MG63 (cell line): ENCODE measurements around the gene SPATA6. TPM values are rescaled to one million over a fixed set of nuclear protein-coding genes. Genes with fewer than 3 reads are reported as not detected.
"Not testable (repeated sequence)": the region's sequence is repeated elsewhere in the genome, so short reads cannot be mapped to it uniquely, and the experiment has no call there.

ENCODE experiments used
- DNase-seq: peaks from one replicate; pipeline ENCODE4 v3.0.0-alpha.2; 2020
- H3K27me3 ChIP-seq: fragments of 250-450 bp; sonication (Bioruptor Pico); 2 replicates; pipeline ENCODE4 v1.5.1; 2020; ENCODE audit warnings: mild to moderate bottlenecking, moderate library complexity
- H3K36me3 ChIP-seq: fragments of 250-450 bp; sonication (Bioruptor Pico); 2 replicates; pipeline ENCODE4 v1.5.1; 2020; ENCODE audit warnings: mild to moderate bottlenecking, moderate library complexity
- H3K4me3 ChIP-seq: fragments of 250-450 bp; sonication (Bioruptor Pico); 2 replicates; pipeline ENCODE4 v1.5.1; 2020; ENCODE audit warnings: mild to moderate bottlenecking, moderate library complexity
- H3K9me3 ChIP-seq: fragments of 250-450 bp; sonication (Bioruptor Pico); 2 replicates; pipeline ENCODE4 v1.5.1; 2020; ENCODE audit warnings: mild to moderate bottlenecking, moderate library complexity
- total RNA-seq: library from RNA; depleted of rRNA; stranded (reverse); fragments of >200 nt; shearing (Covaris generic); gene quantifications from 2 replicates; pipeline ENCODE4 v1.2.3, GENCODE V29; 2014; ENCODE audit warnings: low replicate concordance; rRNA removed

SPATA6 gene
- 0.15 and 0.46 TPM in 2 replicates for total RNA-seq

- DNase-seq = peak; percentile 92
- Histone ChIP-seq H3K27me3 (no peaks in the 10 kb centered on the region), H3K9me3 (no peaks in the 10 kb centered on the region), H3K36me3 (no peaks in the 10 kb centered on the region), H3K4me3 (peak within 1 kb of the TSS; percentile 62)
Observed at GRCh38 chr1:48471691-48472576, at the start of gene SPATA6. SPATA6 (minus strand) TSS chr1:48472204; CDS start chr1:48472008, 196 bp downstream.

GRCh38 chr1:48519896-48520295 lies 47.9 kb upstream of the SPATA6 start:
- H3K27me3 ChIP-seq, H3K9me3 ChIP-seq, H3K4me3 ChIP-seq, H3K36me3 ChIP-seq, DNase-seq: not testable (repeated sequence)

DNA sequence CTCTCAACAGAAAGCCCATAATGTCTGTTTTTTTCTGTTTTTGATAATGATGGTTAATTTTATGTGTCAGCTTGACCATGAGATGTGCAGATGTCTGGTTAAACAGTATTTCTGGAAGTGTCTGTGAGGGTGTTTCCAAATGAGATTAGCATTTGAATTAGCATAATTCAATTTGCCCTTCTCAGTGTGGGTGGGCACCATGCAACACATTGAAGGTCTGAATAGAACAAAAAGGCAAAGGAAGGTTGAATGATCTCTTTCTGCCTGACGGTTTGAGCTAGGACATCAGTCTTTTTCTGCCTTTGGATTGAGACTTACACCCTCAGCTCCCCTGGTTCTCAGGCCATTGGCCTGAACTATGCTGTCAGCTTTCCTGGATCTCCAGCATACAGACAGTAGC lies 34.9 kb upstream of the SPATA6 start:
- no peaks in the 10 kb centered on the region; the same call in 1 of the 2 replicates for H3K27me3 ChIP-seq
- no peaks in the 10 kb centered on the region for H3K9me3 ChIP-seq
- H3K36me3 ChIP-seq = no peaks in the 10 kb centered on the region

GRCh38 chr1:48500541-48501450 lies 28.8 kb upstream of the SPATA6 start:
- no peak for DNase-seq
- Histone ChIP-seq H3K9me3 (no peaks in the 10 kb centered on the region), H3K36me3 (no peaks in the 10 kb centered on the region), H3K4me3 (no peak overlapping the region), H3K27me3 (no peaks in the 10 kb centered on the region; the same call in 1 of the 2 replicates)

More for the DNA sequence above, 34.9 kb upstream of the SPATA6 start:
- no peak overlapping the region for H3K4me3 ChIP-seq
- no peak for DNase-seq

DNA sequence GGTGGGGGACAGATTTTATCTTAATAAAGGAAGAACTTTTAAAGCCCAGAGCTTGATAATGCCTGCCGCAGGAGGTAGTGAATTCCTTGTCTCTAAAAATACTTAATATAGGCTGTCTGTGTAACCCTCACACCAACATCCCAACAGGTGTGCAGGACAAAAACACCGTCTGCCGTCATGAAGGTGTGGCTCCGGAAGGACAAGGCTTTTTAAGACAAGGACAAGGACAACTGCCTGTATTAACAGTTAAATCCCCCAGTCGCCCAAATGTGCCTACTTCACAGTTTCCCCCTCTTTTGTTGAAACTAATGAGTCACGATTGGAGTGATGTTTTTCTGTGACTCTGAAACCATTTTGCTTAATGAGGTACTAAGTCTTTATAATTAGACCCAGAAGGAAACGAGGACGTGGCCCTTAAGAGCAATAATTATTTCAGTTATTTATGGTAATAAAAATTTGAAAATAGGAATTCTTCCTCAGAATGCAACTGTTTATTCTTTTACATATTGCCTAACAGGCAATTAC lies 27.3 kb upstream of the SPATA6 start:
- Histone ChIP-seq H3K27me3 (no peaks in the 10 kb centered on the region), H3K36me3 (no peaks in the 10 kb centered on the region), H3K9me3 (no peaks in the 10 kb centered on the region), H3K4me3 (no peak overlapping the region)
- no peak for DNase-seq

DNA sequence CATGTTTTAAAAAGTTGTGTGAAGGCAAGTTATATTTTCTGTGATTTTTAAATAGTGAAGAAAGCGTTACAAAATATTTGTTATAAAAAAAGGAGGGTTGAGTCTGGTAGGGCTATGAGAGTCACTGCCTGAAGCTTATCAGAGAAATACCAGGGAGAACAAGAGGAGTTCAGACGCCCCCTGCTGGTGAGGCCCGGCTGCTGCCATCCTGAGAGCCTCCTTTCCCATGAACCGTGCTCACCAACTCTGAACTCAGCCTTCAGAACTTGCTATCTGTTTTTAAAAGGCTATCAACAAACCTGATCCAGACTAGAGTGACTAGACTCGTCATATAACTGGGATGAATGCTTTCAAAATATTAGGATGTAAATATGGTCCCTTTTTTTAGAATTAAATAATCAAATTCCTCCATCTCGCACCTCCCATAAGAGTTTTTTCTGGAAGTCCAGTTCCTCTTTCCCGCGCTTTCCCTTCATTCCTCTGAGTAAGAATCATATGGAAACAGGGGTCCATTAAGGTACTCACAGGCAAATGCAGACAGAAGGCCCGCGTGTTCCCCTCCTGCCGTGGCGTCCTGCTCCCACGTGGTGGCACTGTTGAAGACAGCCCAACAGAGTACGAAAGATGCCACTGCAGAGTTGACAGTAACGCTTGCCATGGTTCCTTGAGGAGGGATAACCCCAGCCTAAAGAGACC lies 26.2 kb upstream of the SPATA6 start:
- peak; percentile 51 for DNase-seq
- Histone ChIP-seq H3K27me3 (no peaks in the 10 kb centered on the region), H3K9me3 (no peaks in the 10 kb centered on the region), H3K36me3 (no peaks in the 10 kb centered on the region), H3K4me3 (no peak overlapping the region)

DNA sequence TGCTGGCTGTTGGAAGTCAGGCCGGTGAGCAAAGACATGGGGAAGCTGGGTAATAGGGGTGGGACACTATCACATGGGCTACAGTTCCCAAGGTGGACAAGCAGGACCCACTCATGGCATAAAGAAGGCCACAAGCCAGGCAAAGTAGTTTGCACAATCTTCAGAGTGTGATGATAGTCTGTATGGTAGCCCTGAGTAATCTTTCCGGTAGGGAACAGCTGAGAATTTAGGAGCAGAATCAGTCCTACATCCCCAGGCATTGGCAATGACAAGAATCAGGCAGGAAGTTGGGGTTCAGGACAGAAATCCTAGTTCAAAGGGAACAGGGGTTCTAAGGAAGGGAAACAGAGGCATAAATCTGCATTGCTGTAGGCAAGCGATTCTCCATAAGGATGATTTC lies 23.9 kb upstream of the SPATA6 start:
- H3K36me3 ChIP-seq = no peaks in the 10 kb centered on the region
- DNase-seq = no peak
- no peak overlapping the region for H3K4me3 ChIP-seq
- H3K9me3 ChIP-seq = no peaks in the 10 kb centered on the region
- H3K27me3 ChIP-seq = no peaks in the 10 kb centered on the region

- Histone ChIP-seq H3K36me3 (no peaks in the 10 kb centered on the region), H3K9me3 (no peaks in the 10 kb centered on the region), H3K4me3 (no peak overlapping the region), H3K27me3 (no peaks in the 10 kb centered on the region)
- DNase-seq = no peak
Observed at GRCh38 chr1:48495166-48495565, 23.2 kb upstream of the SPATA6 start.

DNA sequence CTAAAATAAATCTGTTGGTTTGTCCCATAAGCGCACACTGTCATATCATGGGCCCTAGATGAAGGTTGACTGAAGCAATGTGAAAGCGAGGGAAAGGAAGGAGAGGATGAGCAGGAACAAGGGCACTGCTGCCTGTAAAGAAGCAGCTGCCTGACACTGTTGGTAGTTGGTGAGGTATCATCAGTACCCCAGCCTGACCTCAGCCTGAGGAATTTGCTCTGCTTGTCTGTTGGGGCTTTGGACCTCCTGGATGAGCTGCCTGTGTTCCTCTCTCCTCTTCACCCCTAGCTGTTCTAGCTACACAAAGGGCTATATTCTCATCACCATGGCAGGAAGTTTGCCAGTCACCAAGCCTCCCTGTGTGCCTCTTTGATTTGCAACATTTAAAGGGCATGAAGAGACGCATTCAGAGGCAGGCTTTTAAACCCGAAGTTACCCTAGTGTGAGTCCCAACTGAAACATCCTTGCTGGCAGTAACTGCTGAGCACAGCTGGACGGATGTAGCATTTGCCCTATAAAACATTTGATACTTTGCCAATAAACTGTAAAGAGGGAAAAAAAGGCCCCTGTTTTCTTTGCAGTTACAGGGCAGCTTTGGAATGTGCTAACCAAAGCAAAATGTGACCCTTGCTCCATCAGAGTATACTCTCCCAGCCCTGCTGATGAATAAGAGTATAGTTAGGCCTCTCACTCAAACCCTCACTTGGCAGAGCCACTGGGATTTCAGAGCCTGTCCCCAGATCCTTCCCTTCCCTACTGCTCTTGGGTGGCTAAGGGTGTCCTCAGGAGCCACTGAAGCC lies 22.2 kb upstream of the SPATA6 start:
- Histone ChIP-seq H3K36me3 (no peaks in the 10 kb centered on the region), H3K27me3 (no peaks in the 10 kb centered on the region), H3K9me3 (no peaks in the 10 kb centered on the region), H3K4me3 (no peak overlapping the region)
- DNase-seq = peak; percentile 84

GRCh38 chr1:48493041-48493440 lies 21.0 kb upstream of the SPATA6 start:
- Histone ChIP-seq H3K27me3 (no peaks in the 10 kb centered on the region), H3K36me3 (no peaks in the 10 kb centered on the region), H3K9me3 (no peaks in the 10 kb centered on the region), H3K4me3 (no peak overlapping the region)
- peak; percentile 14 for DNase-seq

DNA sequence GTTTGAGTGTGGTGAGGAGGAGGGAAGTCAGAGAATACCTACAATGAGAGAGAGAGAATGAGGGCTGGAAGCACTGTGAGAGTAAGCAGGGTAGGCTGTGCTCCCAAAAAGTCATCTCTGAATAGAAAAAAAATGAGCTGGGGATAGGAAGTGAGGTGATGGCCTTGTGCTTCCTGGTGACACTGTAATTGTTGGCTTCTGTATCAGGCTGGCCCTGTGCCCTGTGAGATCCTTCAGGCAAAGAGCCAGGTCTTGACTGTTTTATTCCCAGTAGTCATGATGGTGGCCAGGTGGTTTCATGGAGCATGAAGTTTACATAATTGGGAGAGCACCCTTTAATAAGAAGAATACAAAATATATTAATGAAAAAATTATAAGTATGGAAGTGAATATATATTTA lies 20.4 kb upstream of the SPATA6 start:
- no peaks in the 10 kb centered on the region for H3K27me3 ChIP-seq
- H3K36me3 ChIP-seq = no peaks in the 10 kb centered on the region
- H3K9me3 ChIP-seq = no peaks in the 10 kb centered on the region
- no peak for DNase-seq
- H3K4me3 ChIP-seq = no peak overlapping the region

GRCh38 chr1:48488721-48489120 lies 16.7 kb upstream of the SPATA6 start:
- no peaks in the 10 kb centered on the region for H3K27me3 ChIP-seq
- DNase-seq = no peak
- H3K36me3 ChIP-seq = no peaks in the 10 kb centered on the region
- H3K9me3 ChIP-seq = no peaks in the 10 kb centered on the region
- no peak overlapping the region for H3K4me3 ChIP-seq

DNA sequence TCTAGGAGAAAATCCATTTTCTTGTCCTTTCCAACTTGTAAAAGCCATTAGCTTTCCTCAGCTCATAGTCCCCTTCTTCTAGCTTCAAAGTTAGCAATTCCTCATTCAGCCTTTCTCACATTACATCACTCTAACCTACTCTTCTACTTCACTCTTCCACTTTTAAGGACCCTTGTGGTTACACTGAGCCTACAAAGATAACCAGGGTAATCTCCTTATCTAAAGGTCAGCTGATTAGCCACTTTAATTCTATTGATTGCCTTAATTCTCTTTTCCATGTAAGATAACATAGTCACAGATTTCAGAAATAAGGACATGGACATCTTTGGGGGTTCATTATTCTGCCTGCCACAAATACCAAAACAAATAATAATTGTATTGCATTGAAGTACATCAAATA lies 8.5 kb upstream of the SPATA6 start:
- no peak overlapping the region for H3K4me3 ChIP-seq
- DNase-seq = no peak
- no peaks in the 10 kb centered on the region for H3K36me3 ChIP-seq
- peaks cover 4% of the 10 kb centered on the region; the same call in 1 of the 2 replicates for H3K27me3 ChIP-seq
- H3K9me3 ChIP-seq = no peaks in the 10 kb centered on the region

DNA sequence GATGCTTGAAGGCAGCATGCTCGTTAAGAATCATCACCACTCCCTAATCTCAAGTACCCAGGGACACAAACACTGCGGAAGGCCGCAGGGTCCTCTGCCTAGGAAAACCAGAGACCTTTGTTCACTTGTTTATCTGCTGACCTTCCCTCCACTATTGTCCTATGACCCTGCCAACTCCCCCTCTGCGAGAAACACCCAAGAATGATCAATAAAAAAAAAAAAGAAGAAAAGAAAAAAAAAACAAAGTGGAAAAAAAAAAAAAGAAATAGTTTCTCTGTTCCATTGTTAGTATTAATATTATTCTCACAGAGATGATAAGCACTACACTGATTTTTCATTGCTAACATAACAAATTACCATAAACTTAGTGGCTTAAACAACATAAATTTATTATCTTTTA lies 8.0 kb upstream of the SPATA6 start:
- not testable (repeated sequence) for H3K4me3 ChIP-seq, DNase-seq, H3K36me3 ChIP-seq, H3K9me3 ChIP-seq, H3K27me3 ChIP-seq

DNA sequence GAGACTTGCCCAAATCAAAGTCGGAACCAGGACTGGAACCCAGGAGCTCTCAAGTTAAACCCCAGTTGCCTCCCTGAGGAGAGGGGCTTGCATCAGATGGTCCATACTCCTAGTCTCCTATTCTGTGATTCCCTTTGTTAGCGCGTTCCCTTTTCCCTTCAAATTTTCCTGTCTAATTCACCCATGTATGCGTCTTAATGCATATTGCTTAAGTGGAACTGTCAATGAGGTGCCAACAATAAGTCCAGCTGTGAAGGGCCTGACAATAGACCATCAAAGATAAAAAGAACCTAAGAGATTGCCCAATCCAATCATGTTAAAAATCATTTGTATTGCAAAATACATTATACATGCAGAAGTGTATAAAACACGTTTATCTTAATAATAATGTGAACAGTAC lies 634 bp upstream of the SPATA6 start:
- no peaks in the 10 kb centered on the region for H3K9me3 ChIP-seq
- H3K27me3 ChIP-seq = no peaks in the 10 kb centered on the region
- no peaks in the 10 kb centered on the region for H3K36me3 ChIP-seq
- DNase-seq = no peak
- peak overlapping the region; percentile 62 for H3K4me3 ChIP-seq
